Effector memory CD8-positive, alpha-beta T cell (primary cell): Measurements from ENCODE around the gene TOP2A.

Source experiments
- ATAC-seq: fragments of 150-1000 bp; cut with Tn5 transposase; replicated peaks from 2 replicates; pipeline ENCODE4 v1.10.0; 2021; ENCODE audit warnings: mild to moderate bottlenecking, moderate library complexity
- DNase-seq, 3 experiments: peaks; one replicate each; pipeline ENCODE4 v3.0.0; 2021
- H3K27ac Mint-ChIP-seq, 2 donors: one replicate each; pipeline ENCODE4 v1.8.0; 2022; ENCODE audit warnings: mild to moderate bottlenecking in 2 of 2, mixed read lengths in 2 of 2, moderate library complexity in 2 of 2
- H3K27me3 Mint-ChIP-seq, 2 donors: one replicate each; pipeline ENCODE4 v1.8.0; 2022; ENCODE audit warnings: mixed read lengths in 2 of 2
- H3K36me3 Mint-ChIP-seq: one replicate; pipeline ENCODE4 v1.8.0; 2022; ENCODE audit warnings: mild to moderate bottlenecking, moderate library complexity, mixed read lengths; ENCODE audit not compliant: insufficient read depth
- H3K4me1 Mint-ChIP-seq, 2 donors: one replicate each; pipeline ENCODE4 v1.8.0; 2022; ENCODE audit warnings: low read depth in 2 of 2, mixed read lengths in 2 of 2
- H3K4me3 Mint-ChIP-seq, 2 donors: one replicate each; pipeline ENCODE4 v1.8.0; 2022; ENCODE audit warnings: mild to moderate bottlenecking in 2 of 2, mixed read lengths in 2 of 2, moderate library complexity in 2 of 2
- H3K9me3 Mint-ChIP-seq, 2 donors: one replicate each; pipeline ENCODE4 v1.8.0; 2022; ENCODE audit warnings: mixed read lengths in 2 of 2

Gene TOP2A

GRCh38 chr17:40343219-40344119, 74.2 kb downstream of the TOP2A start:
- Mint-ChIP-seq H3K27me3 (no peaks in the 10 kb centered on the region), H3K27ac (peak overlapping the region; percentile 96 to 97), H3K36me3 (peaks cover 89% of the 10 kb centered on the region), H3K9me3 (no peaks in the 10 kb centered on the region), H3K4me3 (peak overlapping the region; percentile 71 to 79), H3K4me1 (peaks cover 59 to 71% of the 10 kb centered on the region in 2 donors)
- no peak for DNase-seq
- ATAC-seq, result no peak

- DNase-seq (no peak), ATAC-seq (no peak)
- H3K9me3 Mint-ChIP-seq, result no peaks in the 10 kb centered on the region
- H3K27me3 Mint-ChIP-seq, result no peaks in the 10 kb centered on the region
- peaks cover 85% of the 10 kb centered on the region for H3K36me3 Mint-ChIP-seq
- H3K4me1 Mint-ChIP-seq, result peaks cover 61 to 70% of the 10 kb centered on the region in 2 donors
- peak overlapping the region; percentile 71 to 79 for H3K4me3 Mint-ChIP-seq
- H3K27ac Mint-ChIP-seq, result peak overlapping the region; percentile 96 to 97
Measured at GRCh38 chr17:40342504-40343218, 75.0 kb downstream of the TOP2A start.

GRCh38 chr17:40341808-40342503, 75.7 kb downstream of the TOP2A start:
- Mint-ChIP-seq H3K27me3 (no peaks in the 10 kb centered on the region), H3K27ac (peak overlapping the region; percentile 96 to 97), H3K9me3 (no peaks in the 10 kb centered on the region), H3K36me3 (peaks cover 85% of the 10 kb centered on the region), H3K4me1 (peaks cover 59 to 68% of the 10 kb centered on the region in 2 donors), H3K4me3 (peak overlapping the region; percentile 71 to 79)
- ATAC-seq, result no peak
- no peak for DNase-seq

- Mint-ChIP-seq H3K9me3 (no peaks in the 10 kb centered on the region), H3K27me3 (no peaks in the 10 kb centered on the region), H3K4me1 (peaks cover 53 to 60% of the 10 kb centered on the region in 2 donors), H3K27ac (peak overlapping the region; percentile 96 to 97), H3K4me3 (peak overlapping the region; percentile 71 to 79), H3K36me3 (peaks cover 84% of the 10 kb centered on the region)
- DNase-seq (peak; percentile 88 to 89 (median 88)), ATAC-seq (peak; percentile 81)
Measured at GRCh38 chr17:40340880-40341807, 76.6 kb downstream of the TOP2A start.

GRCh38 chr17:40340327-40340726, 77.4 kb downstream of the TOP2A start:
- ATAC-seq (no peak), DNase-seq (no peak)
- H3K4me1 Mint-ChIP-seq, result peaks cover 49 to 52% of the 10 kb centered on the region in 2 donors
- no peaks in the 10 kb centered on the region for H3K9me3 Mint-ChIP-seq
- no peaks in the 10 kb centered on the region for H3K27me3 Mint-ChIP-seq
- H3K4me3 Mint-ChIP-seq, result peak overlapping the region in 1 of 2 donors; percentile 79
- peaks cover 83% of the 10 kb centered on the region for H3K36me3 Mint-ChIP-seq
- H3K27ac Mint-ChIP-seq, result peak overlapping the region; percentile 96 to 97

GRCh38 chr17:40338941-40339649, 78.6 kb downstream of the TOP2A start:
- DNase-seq (no peak), ATAC-seq (no peak)
- H3K27ac Mint-ChIP-seq, result peak overlapping the region; percentile 96 to 97
- peaks cover 83% of the 10 kb centered on the region for H3K36me3 Mint-ChIP-seq
- H3K4me3 Mint-ChIP-seq, result peak overlapping the region in 1 of 2 donors; percentile 79
- H3K4me1 Mint-ChIP-seq, result peaks cover 46 to 53% of the 10 kb centered on the region in 2 donors
- no peaks in the 10 kb centered on the region for H3K27me3 Mint-ChIP-seq
- no peaks in the 10 kb centered on the region for H3K9me3 Mint-ChIP-seq
